ENCODE data around the gene LIPA. TPM values are rescaled to one million over a fixed set of nuclear protein-coding genes. Genes with fewer than 3 reads are reported as not detected.
"Not testable (repeated sequence)": the region's sequence is repeated elsewhere in the genome, so short reads cannot be mapped to it uniquely, and the experiment has no call there.

The LIPA gene
- total and polyA plus RNA-seq, 7 experiments from 2014 or later: 19.9 to 97.8 (median 49.1) TPM

DNA sequence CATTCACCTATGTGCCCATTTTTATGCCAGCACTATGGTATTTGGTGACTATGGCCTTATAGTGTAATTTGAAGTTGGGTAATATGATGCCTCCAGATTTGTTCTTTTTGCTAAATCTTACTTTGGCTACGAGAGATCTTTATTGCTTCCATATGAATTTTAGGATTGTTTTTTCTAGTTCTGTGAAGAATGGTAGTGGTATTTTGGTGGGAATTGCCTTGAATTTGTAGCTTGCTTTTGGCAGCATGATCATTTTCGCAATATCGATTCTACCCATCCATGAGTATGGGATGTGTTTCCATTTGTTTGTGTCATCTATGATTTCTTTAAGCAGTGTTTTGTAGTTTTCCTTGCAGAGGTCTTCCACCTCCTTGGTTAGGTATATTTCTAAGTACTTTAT lies 60.3 kb downstream of the LIPA start:
- intact Hi-C loops (cut with micrococcal nuclease); H3K27me3 ChIP-seq (ENCODE audit: control insufficient read depth in 2 of 2, insufficient read depth in 2 of 2, low read length in 2 of 2); H3K4me1 Mint-ChIP-seq; H3K36me3 Mint-ChIP-seq; H3K4me3 Mint-ChIP-seq; H3K4me3 ChIP-seq (ENCODE audit: low read length); H3K9me3 ChIP-seq (ENCODE audit: control insufficient read depth in 2 of 3, low read length in 3 of 3); ATAC-seq; H3K36me3 ChIP-seq (ENCODE audit: control insufficient read depth in 2 of 3, insufficient read depth in 3 of 3, low read length in 3 of 3); H3K4me1 ChIP-seq (ENCODE audit: control insufficient read depth in 2 of 2, insufficient read depth in 2 of 2, low read length in 2 of 2); H3K27ac Mint-ChIP-seq; CTCF ChIA-PET; POLR2A ChIA-PET; DNase-seq; H3K9me3 Mint-ChIP-seq; H3K27ac ChIP-seq (ENCODE audit: low read depth, low read length): not testable (repeated sequence)
- H3K27me3 Mint-ChIP-seq: peaks cover 0 to 38% (median 16%) of the 10 kb centered on the region in 5 donors

DNA sequence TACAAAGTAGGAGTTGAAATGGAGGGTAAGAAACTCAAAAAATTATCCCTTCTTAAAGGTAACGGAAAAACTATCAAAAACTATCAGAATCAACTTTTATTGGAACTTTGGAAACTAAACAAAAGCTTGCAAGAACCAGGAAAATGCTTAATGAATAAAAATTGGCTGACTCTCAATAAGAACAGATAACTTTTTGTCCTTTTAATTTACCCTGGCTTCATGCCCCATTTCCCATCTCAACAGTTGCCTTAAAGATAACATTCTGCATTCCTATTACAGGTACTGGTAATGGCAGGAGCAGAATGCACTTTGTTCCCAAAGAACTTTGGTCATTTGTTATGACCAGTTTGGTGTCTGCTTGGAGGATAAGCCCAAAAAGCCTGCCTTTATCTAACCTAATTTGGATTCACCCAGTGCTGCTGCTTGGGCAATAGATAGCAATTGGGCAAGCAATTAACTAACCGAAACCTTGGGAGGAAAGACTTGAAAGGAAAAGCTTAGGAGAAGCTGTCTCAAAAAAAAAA lies 62.3 kb downstream of the LIPA start:
- ATAC-seq: no peak
- peaks cover 0 to 6% (median 0%) of the 10 kb centered on the region in 7 donors for H3K4me1 Mint-ChIP-seq
- peaks cover 0 to 44% (median 16%) of the 10 kb centered on the region in 5 donors for H3K27me3 Mint-ChIP-seq
- no peaks in the 10 kb centered on the region for H3K36me3 ChIP-seq (ENCODE audit: control insufficient read depth in 2 of 3, insufficient read depth in 3 of 3, low read length in 3 of 3)
- H3K27me3 ChIP-seq (ENCODE audit: control insufficient read depth in 2 of 2, insufficient read depth in 2 of 2, low read length in 2 of 2): no peaks in the 10 kb centered on the region
- no peaks in the 10 kb centered on the region for H3K36me3 Mint-ChIP-seq
- no peak overlapping the region for H3K4me3 Mint-ChIP-seq
- DNase-seq: no peak
- peaks cover 0 to 3% (median 0%) of the 10 kb centered on the region in 3 experiments for H3K9me3 ChIP-seq (ENCODE audit: control insufficient read depth in 2 of 3, low read length in 3 of 3)
- ChIA-PET CTCF (interaction anchor here (0.7 to 0.8 kb wide), 2 partner anchors 28 to 398 kb away, joined by 3 to 4 read pairs; no protein-coding TSS in a partner anchor), POLR2A (no interaction called here)
- no peak overlapping the region for H3K4me3 ChIP-seq (ENCODE audit: low read length)
- H3K27ac Mint-ChIP-seq: no peak overlapping the region
- H3K27ac ChIP-seq (ENCODE audit: low read depth, low read length): no peak overlapping the region
- H3K4me1 ChIP-seq (ENCODE audit: control insufficient read depth in 2 of 2, insufficient read depth in 2 of 2, low read length in 2 of 2): no peaks in the 10 kb centered on the region
- H3K9me3 Mint-ChIP-seq: peaks cover 0 to 4% (median 0%) of the 10 kb centered on the region in 11 donors
- intact Hi-C loops (cut with micrococcal nuclease): no loop called here

DNA sequence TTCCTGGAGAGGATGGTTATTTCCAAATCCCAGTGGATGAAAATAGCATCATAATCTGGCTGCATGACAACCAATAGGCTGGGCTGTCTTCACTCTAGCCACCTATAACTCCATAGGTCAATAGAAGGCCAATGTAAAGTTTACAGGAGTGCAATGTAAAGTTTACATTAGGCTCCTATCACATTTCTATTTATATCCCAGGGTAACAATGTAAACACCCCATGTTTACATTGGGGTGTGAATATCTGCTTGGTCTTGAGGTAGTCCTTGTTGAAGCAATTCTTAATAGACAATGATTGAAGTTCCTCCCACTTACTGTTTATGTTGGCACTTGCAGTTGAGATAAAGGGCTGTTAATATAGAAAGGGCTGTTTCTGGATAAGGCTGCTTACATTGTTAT lies 65.9 kb downstream of the LIPA start:
- peaks cover 0 to 5% (median 0%) of the 10 kb centered on the region in 11 donors for H3K9me3 Mint-ChIP-seq
- no peak for ATAC-seq
- H3K36me3 Mint-ChIP-seq: no peaks in the 10 kb centered on the region
- H3K4me3 ChIP-seq (ENCODE audit: low read length): no peak overlapping the region
- ChIA-PET CTCF (no interaction called here), POLR2A (no interaction called here)
- H3K27ac Mint-ChIP-seq: no peak overlapping the region
- intact Hi-C loops (cut with micrococcal nuclease): no loop called here
- no peak overlapping the region for H3K4me3 Mint-ChIP-seq
- no peaks in the 10 kb centered on the region for H3K4me1 Mint-ChIP-seq
- H3K27me3 Mint-ChIP-seq: peaks cover 0 to 46% (median 5%) of the 10 kb centered on the region in 5 donors
- DNase-seq: no peak
- no peaks in the 10 kb centered on the region for H3K4me1 ChIP-seq (ENCODE audit: control insufficient read depth in 2 of 2, insufficient read depth in 2 of 2, low read length in 2 of 2)
- no peaks in the 10 kb centered on the region for H3K36me3 ChIP-seq (ENCODE audit: control insufficient read depth in 2 of 3, insufficient read depth in 3 of 3, low read length in 3 of 3)
- H3K27me3 ChIP-seq (ENCODE audit: control insufficient read depth in 2 of 2, insufficient read depth in 2 of 2, low read length in 2 of 2): no peaks in the 10 kb centered on the region
- no peak overlapping the region for H3K27ac ChIP-seq (ENCODE audit: low read depth, low read length)
- peaks cover 0 to 3% (median 0%) of the 10 kb centered on the region in 3 experiments for H3K9me3 ChIP-seq (ENCODE audit: control insufficient read depth in 2 of 3, low read length in 3 of 3)

DNA sequence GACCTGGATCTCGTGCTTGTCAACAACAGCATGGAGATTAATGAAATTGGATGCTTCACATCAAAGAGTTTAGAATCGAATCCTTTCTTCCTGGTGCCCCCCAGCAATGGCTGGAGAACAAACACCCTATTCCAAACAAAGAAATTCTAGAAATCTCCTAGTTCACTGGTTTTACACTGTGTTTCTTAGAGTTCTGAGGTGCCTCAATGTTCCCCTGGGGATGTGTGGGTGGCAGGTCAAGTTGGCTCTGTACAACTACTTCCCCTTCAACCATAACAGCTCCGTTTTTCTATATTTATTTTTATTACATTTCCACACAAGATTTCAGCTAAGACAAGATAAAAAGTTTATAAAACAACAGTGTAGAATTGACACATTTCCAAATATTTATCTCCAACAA lies 66.9 kb downstream of the LIPA start:
- Mint-ChIP-seq H3K27ac (no peak overlapping the region), H3K36me3 (no peaks in the 10 kb centered on the region), H3K4me3 (no peak overlapping the region), H3K4me1 (no peaks in the 10 kb centered on the region), H3K27me3 (peaks cover 0 to 42% (median 5%) of the 10 kb centered on the region in 5 donors), H3K9me3 (peaks cover 0 to 5% (median 0%) of the 10 kb centered on the region in 11 donors)
- DNase-seq (no peak), ATAC-seq (no peak)
- H3K27ac ChIP-seq (ENCODE audit: low read depth, low read length): no peak overlapping the region
- H3K27me3 ChIP-seq (ENCODE audit: control insufficient read depth in 2 of 2, insufficient read depth in 2 of 2, low read length in 2 of 2): no peaks in the 10 kb centered on the region
- no peak overlapping the region for H3K4me3 ChIP-seq (ENCODE audit: low read length)
- peaks cover 0 to 3% (median 0%) of the 10 kb centered on the region in 3 experiments for H3K9me3 ChIP-seq (ENCODE audit: control insufficient read depth in 2 of 3, low read length in 3 of 3)
- intact Hi-C loops (cut with micrococcal nuclease): no loop called here
- H3K4me1 ChIP-seq (ENCODE audit: control insufficient read depth in 2 of 2, insufficient read depth in 2 of 2, low read length in 2 of 2): no peaks in the 10 kb centered on the region
- H3K36me3 ChIP-seq (ENCODE audit: control insufficient read depth in 2 of 3, insufficient read depth in 3 of 3, low read length in 3 of 3): no peaks in the 10 kb centered on the region
- ChIA-PET CTCF (no interaction called here), POLR2A (no interaction called here)

DNA sequence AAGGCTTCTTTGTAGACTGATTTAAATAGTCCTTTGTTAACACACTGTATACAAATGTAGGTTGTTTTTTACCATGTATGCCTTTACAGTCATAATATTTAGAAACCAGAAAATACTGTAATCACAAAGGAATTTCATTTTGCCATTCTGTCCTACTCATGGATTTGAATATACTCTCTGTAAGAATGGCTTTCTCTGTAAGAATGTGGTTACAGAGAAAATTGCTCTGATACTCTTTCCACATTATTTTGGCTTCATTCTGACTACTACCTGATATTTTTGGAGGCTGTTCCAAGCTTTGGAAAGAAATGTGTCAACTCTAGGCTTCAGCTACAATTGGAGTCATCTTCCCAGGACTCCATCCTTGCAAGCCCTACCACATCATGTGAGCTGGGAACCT lies 68.0 kb downstream of the LIPA start:
- Histone ChIP-seq H3K36me3 (ENCODE audit: control insufficient read depth in 2 of 3, insufficient read depth in 3 of 3, low read length in 3 of 3) (no peaks in the 10 kb centered on the region), H3K27ac (ENCODE audit: low read depth, low read length) (no peak overlapping the region), H3K4me1 (ENCODE audit: control insufficient read depth in 2 of 2, insufficient read depth in 2 of 2, low read length in 2 of 2) (no peaks in the 10 kb centered on the region), H3K27me3 (ENCODE audit: control insufficient read depth in 2 of 2, insufficient read depth in 2 of 2, low read length in 2 of 2) (no peaks in the 10 kb centered on the region), H3K4me3 (ENCODE audit: low read length) (no peak overlapping the region), H3K9me3 (ENCODE audit: control insufficient read depth in 2 of 3, low read length in 3 of 3) (no peaks in the 10 kb centered on the region)
- Mint-ChIP-seq H3K27me3 (peaks cover 0 to 37% (median 9%) of the 10 kb centered on the region in 5 donors), H3K4me3 (no peak overlapping the region), H3K9me3 (peaks cover 0 to 5% (median 0%) of the 10 kb centered on the region in 11 donors), H3K27ac (no peak overlapping the region), H3K4me1 (no peaks in the 10 kb centered on the region), H3K36me3 (no peaks in the 10 kb centered on the region)
- POLR2A ChIA-PET: no interaction called here
- no peak for DNase-seq
- no peak for ATAC-seq
- intact Hi-C loops (cut with micrococcal nuclease): no loop called here
- CTCF ChIA-PET: no interaction called here

DNA sequence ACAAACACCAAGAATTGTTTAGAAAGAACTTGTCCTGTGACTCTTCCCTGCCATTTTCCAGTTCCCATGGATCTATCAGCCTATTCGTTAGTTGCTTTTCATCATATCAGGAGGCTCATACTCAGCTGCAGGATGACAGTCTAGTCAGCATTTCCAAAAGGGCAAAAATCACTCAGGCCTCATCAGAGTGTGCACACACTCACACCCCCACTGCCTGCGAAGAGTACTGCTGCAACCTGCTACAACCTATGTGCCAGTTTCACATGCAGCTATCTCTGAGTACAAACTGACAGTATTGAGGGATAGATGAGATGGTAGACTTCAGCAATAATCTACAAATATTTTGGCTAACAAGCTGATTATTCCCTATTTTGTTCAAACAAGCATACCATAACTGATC lies 68.7 kb downstream of the LIPA start:
- Histone ChIP-seq H3K4me3 (ENCODE audit: low read length) (no peak overlapping the region), H3K27me3 (ENCODE audit: control insufficient read depth in 2 of 2, insufficient read depth in 2 of 2, low read length in 2 of 2) (no peaks in the 10 kb centered on the region), H3K9me3 (ENCODE audit: control insufficient read depth in 2 of 3, low read length in 3 of 3) (no peaks in the 10 kb centered on the region), H3K36me3 (ENCODE audit: control insufficient read depth in 2 of 3, insufficient read depth in 3 of 3, low read length in 3 of 3) (no peaks in the 10 kb centered on the region), H3K4me1 (ENCODE audit: control insufficient read depth in 2 of 2, insufficient read depth in 2 of 2, low read length in 2 of 2) (no peaks in the 10 kb centered on the region), H3K27ac (ENCODE audit: low read depth, low read length) (no peak overlapping the region)
- Mint-ChIP-seq H3K4me1 (no peaks in the 10 kb centered on the region), H3K27ac (no peak overlapping the region), H3K4me3 (no peak overlapping the region), H3K9me3 (peaks cover 0 to 5% (median 0%) of the 10 kb centered on the region in 11 donors), H3K36me3 (no peaks in the 10 kb centered on the region), H3K27me3 (peaks cover 0 to 33% (median 9%) of the 10 kb centered on the region in 5 donors)
- CTCF ChIA-PET: no interaction called here
- ATAC-seq: no peak
- no peak for DNase-seq
- intact Hi-C loops (cut with micrococcal nuclease): no loop called here
- POLR2A ChIA-PET: no interaction called here

DNA sequence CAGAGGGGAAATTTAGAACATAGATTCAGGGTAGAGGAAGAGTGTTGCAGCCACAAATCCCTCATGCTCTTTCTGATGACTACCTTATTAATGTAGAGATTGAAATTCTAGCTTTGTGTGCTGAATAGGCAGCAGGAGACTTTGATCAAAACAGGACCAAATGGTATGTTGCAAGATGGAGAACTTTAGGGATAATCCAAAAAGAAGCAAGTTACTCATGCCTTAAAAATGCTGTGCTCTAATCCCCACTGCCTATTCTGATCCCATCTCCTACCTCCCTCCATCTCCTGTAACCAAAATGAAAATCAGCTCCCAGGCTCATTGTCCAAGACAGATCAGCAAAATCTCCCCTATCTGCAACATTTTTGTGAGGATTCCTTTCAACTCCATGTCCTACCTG lies 75.8 kb downstream of the LIPA start:
- Mint-ChIP-seq H3K27me3 (peaks cover 16 to 40% (median 19%) of the 10 kb centered on the region in 5 donors), H3K4me1 (peaks cover 0 to 2% (median 0%) of the 10 kb centered on the region in 7 donors)
- CTCF ChIA-PET: no interaction called here

More for the DNA sequence above, 75.8 kb downstream of the LIPA start:
- Mint-ChIP-seq H3K9me3 (peaks cover 0 to 3% (median 0%) of the 10 kb centered on the region in 11 donors), H3K36me3 (no peaks in the 10 kb centered on the region), H3K4me3 (no peak overlapping the region), H3K27ac (no peak overlapping the region)
- no peak overlapping the region for H3K4me3 ChIP-seq (ENCODE audit: low read length)
- intact Hi-C loops (cut with micrococcal nuclease): no loop called here
- no peaks in the 10 kb centered on the region for H3K36me3 ChIP-seq (ENCODE audit: control insufficient read depth in 2 of 3, insufficient read depth in 3 of 3, low read length in 3 of 3)
- no peak for ATAC-seq
- no peaks in the 10 kb centered on the region for H3K27me3 ChIP-seq (ENCODE audit: control insufficient read depth in 2 of 2, insufficient read depth in 2 of 2, low read length in 2 of 2)
- POLR2A ChIA-PET: no interaction called here
- H3K4me1 ChIP-seq (ENCODE audit: control insufficient read depth in 2 of 2, insufficient read depth in 2 of 2, low read length in 2 of 2): no peaks in the 10 kb centered on the region
- H3K27ac ChIP-seq (ENCODE audit: low read depth, low read length): no peak overlapping the region
- H3K9me3 ChIP-seq (ENCODE audit: control insufficient read depth in 2 of 3, low read length in 3 of 3): no peaks in the 10 kb centered on the region
- DNase-seq: no peak
